ENCODE results near the gene CDC123. TPM values are rescaled to one million over a fixed set of nuclear protein-coding genes. Genes with fewer than 3 reads are reported as not detected.
"Not testable (repeated sequence)": the region's sequence is repeated elsewhere in the genome, so short reads cannot be mapped to it uniquely, and the experiment has no call there.

CDC123 gene
- polyA plus RNA-seq, 3 donors: 102 to 124 (median 119) TPM

DNA sequence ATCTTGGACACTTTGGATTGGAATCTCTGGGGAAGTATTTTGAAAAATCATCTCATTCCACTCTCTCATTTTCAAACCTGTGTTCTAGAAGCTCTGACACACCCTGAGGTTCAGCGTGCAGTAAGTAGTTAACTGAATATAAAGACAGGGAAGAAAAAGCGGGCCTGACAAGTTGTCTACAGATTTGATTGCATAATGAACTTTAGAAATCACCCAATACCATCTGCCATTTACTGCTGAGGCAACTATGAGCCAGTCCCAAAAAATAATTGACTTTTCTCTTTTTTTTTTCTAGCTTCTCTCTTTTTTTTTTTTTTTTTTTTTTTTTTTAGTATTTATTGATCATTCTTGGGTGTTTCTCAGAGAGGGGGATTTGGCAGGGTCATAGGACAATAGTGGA lies 29.5 kb downstream of the CDC123 start:
- no peak for DNase-seq

DNA sequence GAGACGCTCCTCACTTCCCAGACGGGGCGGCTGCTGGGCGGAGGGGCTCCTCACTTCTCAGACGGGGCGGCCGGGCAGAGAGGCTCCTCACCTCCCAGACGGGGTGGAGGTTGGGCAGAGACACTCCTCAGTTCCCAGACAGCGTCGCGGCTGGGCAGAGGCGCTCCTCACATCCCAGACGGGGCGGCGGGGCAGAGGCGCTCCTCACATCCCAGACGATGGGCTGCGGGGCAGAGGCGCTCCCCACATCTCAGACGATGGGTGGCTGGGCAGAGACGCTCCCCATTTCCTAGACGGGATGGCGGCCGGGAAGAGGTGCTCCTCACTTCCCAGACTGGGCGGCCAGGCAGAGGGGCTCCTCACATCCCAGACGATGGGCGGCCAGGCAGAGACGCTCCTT lies 30.4 kb downstream of the CDC123 start:
- not testable (repeated sequence) for DNase-seq

DNA sequence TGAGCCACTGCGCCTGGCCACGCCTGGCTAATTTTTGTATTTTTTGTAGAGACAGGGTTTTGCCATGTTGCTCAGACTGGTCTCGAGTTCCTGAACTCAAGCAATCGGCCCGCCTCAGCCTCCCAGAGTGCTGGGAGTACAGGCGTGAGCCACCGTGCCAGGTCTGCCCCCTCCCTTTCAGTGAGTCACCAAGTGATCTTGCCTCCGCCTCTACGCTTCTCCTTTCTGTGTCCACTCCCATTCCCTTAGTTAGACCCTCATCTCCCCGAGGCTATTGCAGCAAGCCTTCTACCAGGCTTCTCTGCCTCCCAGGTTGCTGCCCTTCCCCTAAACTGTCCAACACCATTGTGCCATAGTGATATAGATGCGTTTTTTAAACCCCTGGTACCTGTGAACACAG lies 32.9 kb downstream of the CDC123 start:
- DNase-seq: no peak

DNA sequence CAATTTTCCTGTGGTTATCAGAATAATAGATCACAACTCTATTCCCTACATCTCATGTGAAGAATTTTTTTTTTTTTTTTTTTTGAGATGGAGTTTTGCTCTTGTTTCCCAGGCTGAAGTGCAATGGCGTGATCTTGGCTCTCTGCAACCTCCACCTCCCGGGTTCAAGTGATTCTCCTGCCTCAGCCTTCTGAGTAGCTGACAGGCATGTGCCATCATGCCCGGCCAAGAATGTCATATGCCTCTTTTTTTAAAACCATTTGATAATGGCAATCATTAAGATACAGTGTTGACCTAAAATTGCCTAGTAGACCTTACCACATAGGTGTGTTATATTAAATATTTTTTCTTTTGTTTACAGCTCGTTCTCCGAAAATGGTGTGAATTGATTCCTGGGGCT lies 38.7 kb downstream of the CDC123 start:
- not testable (repeated sequence) for DNase-seq

DNA sequence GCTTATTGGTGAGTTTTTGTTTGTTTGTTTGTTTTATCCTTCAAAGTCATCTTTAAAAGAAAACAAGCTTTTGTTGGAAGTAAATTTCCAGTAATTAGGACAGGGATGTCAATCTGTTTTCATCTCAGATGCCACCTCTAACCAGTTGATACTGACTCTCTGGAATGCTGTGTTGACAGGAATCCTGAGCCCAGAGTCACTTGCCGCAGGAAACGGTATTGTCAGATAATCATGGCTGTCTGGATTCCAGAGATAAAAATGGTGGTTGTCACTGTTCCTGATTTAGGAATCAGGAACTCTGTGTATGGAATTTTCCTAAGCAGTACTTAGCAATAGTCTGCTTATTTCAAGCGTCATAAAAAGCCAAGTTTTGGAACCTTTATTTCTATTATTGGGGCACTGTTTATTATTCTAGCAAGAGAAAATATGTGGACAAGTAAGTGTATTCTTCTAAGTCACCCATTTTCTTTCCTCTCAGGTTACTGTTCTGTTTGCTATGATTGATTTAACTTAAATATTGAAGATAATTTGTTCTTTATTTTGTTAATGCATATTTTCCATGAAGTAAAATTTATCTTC lies 39.2 kb downstream of the CDC123 start:
- no peak for DNase-seq

DNA sequence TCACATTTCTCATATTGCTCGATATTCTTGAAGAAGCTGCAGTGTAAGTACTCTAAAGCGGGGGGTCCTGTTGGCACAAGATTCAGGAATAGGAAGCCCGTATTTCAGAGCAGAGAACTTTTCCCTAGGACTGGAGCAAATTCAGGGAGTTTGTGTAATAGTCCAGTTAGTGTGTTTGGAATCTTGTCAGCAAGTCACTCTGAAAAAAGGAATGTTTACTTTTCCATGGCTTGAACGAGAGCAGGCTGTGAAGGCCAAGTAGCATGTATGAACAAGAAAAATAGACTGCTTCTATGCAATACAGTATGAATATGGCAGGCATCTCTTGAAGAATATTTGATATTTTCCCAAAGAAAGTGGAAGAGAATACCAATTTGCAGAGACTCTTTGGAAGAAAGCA lies 39.8 kb downstream of the CDC123 start:
- no peak for DNase-seq

DNA sequence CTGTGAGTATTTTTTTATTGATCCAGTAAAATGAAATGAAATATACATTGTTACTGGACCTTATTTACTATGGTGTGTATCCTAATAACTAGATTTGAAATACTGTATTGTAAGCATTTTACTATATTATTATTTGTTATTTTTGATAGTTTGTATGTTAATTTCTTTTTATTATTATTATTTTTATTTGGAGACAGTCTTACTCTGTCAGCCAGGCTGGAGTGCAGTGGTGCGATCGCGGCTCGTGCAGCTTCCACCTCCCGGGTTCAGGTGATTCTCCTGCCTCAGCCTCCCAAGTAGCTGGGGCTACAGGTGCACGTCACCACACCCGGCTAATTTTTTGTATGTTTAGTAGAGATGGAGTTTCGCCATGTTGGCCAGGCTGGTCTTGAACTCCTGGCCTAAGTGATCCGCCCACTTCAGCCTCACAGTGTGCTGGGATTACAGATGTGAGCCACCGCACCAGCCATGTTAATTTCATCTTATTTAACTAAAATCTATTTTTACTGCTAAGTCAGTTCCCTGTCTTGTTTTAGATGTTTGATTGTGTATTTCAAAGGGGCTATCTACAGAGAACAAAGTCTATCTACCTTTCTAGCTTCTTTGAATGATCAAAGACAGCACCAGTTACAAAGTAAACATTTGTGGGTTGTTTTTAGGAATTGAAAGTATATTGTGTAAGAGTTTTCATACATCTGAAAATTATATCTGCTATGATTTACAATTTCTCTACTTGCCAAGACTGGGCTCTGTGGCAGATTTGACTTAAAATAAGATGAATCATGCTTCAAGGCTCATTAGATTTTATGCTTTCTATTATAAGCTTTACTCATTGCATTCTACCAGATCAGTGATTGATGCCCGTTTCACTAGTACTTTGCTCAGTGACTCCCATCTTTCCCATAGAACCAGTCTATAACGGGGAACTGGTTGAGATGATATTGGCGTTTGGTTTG lies 41.6 kb downstream of the CDC123 start:
- no peak for DNase-seq

DNA sequence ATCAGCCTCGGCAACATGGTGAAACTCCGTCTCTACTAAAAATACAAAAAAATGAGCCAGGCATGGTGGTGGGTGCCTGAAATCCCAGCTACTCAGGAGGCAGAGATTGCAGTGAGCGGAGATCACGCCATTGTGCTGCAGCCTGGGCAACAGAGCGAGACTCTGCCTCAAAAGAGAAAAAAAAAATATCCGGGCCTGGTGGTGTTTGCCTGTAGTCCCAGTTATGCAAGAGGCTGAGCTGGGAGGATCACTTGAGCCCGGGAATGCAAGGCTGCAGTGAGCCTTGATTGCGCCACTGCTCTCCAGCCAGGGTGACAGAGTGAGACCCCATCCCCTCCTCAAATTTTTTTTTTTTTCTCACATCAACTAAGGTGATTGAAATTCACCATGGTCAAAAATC lies 42.8 kb downstream of the CDC123 start:
- no peak for DNase-seq

DNA sequence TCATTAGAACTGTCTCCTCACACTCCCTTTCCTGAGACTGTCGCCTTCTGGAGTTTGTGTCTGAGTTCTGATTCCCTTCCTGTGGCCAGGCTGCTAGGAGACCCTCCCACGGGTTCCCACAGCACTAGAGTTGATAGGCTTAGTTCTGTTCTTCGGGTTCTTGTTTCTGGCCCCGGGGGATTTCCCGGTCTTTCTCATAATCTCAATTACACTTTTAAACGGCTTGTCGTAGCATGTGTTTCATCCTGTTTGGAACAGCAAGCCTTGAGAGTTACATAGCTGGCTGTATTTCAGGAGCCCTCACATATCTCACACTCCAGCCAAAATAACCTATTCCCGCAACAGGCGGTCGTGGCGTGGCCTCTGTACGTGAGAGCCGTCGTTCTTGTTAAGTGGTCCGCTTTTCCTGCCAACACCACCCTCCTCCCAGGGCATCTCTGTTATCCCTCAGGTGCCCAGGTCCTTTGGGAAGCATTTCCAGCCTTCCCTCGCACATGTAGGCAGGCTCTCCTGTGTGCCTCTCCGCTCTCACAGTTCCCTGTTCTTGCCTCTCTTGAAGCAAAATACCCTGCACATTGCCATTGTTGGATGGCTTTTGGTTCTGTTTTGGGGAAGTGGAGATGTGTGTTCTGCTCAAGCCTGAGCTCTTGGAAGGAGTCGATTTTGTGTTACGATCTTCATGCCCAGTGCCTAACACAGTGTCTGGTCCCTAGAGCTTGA lies 46.0 kb downstream of the CDC123 start:
- no peak for DNase-seq

DNA sequence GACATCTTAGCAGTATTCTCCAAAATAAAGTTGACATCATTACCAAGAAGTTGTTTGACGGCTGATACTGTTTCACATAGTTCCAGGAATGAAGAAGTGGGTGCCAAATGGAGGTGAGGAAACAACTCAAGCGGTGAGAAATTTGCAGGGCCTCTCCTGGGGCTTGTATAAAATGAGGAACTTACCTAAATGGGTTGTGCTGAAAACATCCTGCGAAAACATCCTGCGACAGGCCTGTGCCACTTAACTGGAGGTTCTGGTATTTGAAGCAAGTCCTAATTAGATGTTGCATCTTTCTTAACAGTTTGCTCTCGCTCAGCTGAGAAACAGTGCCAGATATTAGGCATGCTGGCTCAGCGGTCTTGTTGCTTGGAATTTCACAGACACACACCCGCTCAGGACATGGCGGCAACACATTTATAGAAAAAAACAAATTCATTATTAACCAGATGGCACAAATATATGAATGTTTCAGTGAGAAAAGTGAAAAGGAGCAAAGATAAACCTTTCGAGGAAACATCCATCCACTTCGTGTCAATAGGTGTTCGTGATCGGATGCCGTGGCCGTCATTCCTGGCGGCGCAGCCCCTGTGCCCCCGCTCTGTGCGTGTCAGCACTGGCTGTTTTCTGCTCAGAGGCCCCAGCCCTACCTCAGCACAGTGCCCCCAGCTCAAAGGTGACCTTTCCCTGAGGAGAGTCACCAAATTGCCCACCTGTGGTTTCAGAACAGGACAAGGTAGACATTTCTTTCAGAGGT lies 48.1 kb downstream of the CDC123 start:
- DNase-seq: no peak

DNA sequence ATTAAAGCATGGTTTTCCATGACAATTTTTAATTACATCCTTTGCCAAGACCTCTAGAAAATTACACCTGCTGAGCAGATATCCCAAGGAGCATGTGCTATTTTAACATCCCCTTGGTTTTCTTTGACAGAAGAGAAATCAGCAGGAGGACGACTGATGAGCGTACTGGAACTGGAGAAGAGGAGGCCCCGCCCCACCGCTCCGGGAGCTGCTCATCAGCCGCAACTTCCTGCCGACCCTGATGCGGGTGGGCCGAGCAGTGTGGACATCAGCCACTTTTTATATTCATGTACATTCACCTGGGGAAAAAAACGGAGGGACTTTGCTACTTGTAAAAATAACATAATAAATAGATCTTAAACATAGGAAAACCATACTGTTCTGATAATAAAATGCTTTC lies 54.2 kb downstream of the CDC123 start:
- no peak for DNase-seq

DNA sequence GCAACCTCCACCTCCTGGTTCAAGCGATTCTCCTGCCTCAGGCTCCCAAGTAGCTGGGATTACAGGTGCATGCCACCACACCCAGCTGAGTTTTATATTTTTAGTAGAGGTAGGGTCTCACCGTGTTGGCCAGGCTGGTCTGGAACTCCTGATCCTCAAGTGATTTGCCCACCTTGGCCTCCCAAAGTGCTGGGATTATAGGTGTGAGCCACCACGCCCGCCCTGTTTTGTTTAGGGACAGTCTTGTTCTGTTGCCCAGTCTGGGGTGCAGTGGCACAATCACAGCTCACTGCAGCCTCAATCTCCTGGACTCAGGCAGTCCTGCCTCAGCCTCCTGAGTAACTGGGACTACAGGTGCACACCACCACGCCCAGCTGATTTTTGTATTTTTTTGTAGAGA lies 54.7 kb downstream of the CDC123 start:
- DNase-seq: not testable (repeated sequence)

DNA sequence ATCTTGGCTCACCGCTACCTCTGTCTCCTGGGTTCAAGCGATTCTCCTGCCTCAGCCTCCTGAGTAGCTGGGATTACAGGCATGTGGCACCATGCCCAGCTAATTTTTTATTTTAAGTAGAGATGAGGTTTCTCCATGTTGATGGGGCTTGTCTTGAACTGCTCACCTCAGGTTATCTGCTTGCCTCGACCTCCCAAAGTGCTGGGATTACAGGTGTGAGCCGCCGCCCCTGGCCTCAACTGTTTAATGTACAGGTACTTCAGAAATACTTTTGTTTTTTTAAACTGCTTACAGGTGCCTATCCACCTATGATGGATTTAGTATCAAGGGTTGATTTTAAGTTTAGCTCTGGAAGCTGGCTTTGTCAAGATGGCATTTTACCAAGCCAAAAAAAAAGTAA lies 55.6 kb downstream of the CDC123 start:
- DNase-seq: no peak

DNA sequence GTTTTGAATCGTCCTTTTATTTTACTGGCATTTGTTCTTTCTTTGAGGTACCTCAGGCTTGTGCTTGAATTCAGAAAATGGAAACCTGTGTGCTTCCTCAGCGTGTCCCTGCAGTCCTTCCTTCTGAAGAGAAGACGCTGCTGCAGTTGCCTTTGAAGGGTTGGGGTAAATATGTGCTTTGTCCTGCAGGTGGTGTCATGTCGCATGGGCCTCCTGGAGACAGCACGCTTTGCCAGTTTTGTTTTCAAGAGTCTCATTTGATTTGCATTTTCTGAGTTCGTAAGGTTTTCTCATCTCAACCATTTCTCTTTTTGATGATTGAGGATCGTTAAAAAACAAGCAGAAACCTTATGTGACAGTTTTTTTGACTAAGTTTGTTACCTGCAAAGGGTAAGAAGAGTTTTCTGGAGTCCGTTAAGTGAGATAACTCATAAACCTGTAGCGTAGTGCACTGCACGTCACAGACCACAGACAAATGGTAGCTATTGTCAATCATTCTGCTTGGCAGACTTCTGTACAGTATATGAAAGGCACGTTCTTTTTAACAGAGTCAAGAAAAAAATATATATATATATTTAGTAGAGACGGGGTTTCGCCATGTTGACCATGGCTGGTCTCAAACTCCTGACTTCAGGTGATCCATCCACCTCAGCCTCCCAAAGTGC lies 57.0 kb downstream of the CDC123 start:
- no peak for DNase-seq

DNA sequence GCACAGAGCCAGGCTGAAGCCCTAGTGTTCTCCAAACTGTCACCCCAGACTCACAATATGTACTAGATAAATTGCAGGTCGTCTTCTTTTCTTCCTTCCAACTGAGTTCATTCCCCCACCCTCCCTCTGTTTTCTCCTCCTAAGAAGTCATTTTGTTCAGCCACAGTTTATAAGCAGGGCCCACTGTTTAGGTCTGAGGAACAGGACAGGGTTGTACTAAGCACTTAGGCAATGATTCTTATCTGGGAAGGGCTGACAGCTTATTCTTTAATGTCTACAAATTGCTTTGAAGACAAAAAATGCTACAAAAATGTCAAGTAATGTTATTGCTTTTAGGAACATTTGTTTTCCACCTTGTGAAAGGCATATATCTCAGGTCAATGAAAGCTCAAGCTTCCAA lies 59.1 kb downstream of the CDC123 start:
- no peak for DNase-seq

DNA sequence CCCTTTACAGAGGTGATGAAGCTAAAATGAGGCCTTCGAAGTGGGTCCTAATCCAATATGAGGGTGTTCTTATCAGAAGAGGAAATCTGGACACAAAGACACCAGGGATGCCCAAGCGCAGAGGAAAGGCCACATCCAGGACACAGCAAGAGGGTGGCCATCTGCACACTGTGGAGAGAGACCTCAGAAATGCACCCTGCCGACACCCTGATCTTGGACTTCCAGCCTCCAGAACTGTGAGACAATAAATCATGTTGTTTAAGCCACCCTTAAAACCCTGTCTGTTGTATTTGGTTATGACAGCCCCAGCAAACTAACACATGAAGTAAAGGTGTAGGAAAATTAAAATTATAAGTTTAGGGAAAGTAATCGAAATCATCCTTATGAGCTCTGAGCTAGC lies 64.0 kb downstream of the CDC123 start:
- no peak for DNase-seq

DNA sequence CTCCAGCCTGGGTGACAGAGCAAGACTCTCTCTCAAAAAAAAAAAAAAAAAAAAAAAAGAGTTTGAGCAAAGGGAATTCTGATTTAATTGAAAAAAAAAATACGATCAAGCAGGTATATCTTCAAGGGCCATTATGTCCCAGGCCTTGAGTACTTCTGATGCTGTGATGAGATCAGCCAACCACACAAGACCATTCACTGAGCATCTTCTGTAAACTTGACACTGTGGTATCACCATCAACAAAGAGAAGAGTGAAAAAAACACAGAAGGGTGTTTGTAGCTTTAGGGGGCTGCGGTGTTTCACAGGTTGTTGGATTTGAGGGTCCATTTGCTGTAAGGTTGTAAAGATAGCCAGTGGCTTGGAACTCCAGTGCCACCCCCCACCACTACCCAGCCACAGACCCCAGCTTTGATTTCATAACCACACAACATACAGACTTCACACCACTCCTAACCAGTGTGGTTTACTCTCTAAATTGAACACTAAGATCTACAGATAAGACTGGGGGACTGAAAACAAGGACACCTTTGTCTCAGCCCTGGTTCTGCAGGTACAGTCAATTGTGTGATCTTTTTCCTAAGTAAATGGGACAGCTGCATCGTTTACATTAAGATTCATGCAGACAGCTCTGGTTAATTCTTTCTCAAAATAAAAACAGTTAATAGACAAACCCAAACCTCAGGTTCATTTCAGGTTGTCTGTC lies 66.4 kb downstream of the CDC123 start:
- DNase-seq: no peak

DNA sequence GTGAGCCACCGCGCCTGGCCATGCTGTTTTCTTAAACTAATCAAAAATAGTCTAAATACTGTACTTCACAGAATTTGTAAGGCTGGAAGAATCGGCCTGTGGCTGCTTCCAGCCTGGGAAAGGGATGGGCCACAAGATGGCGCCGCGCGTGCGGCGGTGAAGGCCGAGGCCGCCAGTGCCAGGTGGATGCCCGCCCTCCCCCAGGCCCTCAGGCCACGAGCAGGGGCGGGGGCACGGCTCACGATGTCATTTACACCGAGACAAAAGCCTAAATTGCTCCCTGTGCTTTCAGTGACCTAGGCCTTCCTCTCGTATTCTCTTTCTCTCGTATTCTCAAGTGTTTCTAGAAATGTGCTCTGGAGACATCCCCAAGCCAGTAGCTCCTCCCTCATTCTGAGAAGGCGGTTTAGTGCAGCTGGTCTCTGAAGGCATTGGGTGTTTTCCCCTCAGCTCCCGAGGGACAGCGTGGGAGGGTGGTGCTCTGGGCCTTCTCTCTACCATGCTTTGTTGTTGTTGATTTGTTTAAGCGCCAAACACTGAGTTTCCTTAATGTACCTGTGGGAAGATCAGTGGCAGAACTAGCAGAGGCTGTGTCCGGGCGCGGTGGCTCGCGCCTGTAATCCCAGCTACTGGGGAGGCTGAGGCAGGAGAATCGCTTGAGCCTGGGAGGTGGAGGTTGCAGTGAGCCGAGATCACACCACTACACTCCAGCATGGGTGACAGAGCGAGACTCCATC lies 68.4 kb downstream of the CDC123 start:
- peak; percentile 69 for DNase-seq

DNA sequence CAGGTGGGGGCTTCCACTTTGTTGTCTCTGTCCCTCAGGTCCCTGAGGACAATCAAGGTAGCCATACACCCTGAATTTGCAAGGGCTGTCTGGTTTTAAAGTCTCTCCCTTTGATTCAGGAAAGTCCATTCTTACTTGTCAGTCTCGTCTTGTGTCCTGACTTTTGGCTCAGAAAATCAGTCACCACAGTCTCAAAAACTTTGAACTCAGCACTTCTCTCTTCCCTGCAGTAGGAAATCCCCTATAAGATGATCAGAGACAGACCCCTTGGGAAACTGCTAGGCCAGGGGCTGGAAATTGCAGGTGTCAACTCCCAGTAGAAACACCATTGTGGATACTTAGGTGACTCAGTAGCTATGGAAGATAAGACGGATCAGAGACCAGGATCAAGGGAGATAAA lies 73.1 kb downstream of the CDC123 start:
- no peak for DNase-seq

DNA sequence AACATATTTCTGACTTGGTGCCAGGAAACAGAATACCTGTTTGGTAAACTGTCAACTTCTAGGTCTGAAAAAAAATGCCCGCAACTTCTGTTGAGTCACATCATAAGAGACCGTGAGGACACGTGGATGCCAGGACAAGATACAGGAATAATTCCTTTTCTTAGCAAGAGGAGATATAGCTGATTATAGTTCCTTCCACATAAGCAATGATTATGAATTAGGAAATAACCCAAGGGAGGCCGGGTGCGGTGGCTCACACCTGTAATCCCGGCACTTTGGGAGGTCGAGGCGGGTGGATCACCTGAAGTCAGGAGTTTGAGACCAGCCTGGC lies 75.2 kb downstream of the CDC123 start:
- no peak for DNase-seq

Measured in renal pelvis (tissue), 4 donors.